GM12892 (cell line): ENCODE results near the gene RAB31.

Experiments
- DNase-seq: peaks from one replicate; pipeline ENCODE4 v3.0.0; 2011; ENCODE audit not compliant: insufficient read length
- FAIRE-seq: peaks from 2 replicates; lab custom pipeline; 2011; peaks lifted over from hg19 to GRCh38; lab: Jason Lieb, UNC
- POLR2A ChIP-seq: IDR thresholded peaks from 2 replicates; pipeline ENCODE4 v1.6.1; 2011; ENCODE audit warnings: low read depth, low read length, control low read depth
- POLR2AphosphoS5 ChIP-seq: IDR thresholded peaks from 2 replicates; pipeline ENCODE4 v1.6.1; 2011; ENCODE audit warnings: low read depth, low read length, control low read depth
- TAF1 ChIP-seq: IDR thresholded peaks from 2 replicates; pipeline ENCODE4 v1.6.1; 2011; ENCODE audit warnings: low read depth, mild to moderate bottlenecking, control low read depth, low read length, borderline replicate concordance

The RAB31 gene

DNA sequence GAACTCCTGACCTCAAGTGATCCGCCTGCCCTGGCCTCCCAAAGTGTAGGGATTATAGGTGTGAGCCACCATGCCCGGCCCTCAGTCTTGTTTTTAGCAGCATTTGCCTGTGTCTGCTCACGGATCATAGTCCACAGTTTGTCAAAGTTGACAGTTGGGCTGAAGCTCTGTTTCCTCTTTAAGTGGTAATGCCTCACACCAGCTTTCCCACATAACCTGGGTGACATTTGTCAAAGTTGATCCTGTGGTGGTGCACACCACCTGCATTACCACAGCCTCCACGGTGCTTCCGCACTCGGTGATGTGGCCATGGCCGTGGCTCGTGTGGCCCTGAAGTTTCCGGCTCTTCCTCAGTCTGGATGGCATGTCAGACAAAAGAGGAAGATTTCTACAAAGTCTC is 27.1 kb downstream of the RAB31 start:
- FAIRE-seq (no peak), DNase-seq (no peak)
- TF ChIP-seq TAF1: no peak
- no peak for TF ChIP-seq POLR2AphosphoS5
- no peak for TF ChIP-seq POLR2A

GRCh38 chr18:9735879-9736278 is 27.8 kb downstream of the RAB31 start:
- TF ChIP-seq POLR2AphosphoS5 (no peak), TAF1 (no peak), POLR2A (no peak)
- DNase-seq (no peak), FAIRE-seq (no peak)

DNA sequence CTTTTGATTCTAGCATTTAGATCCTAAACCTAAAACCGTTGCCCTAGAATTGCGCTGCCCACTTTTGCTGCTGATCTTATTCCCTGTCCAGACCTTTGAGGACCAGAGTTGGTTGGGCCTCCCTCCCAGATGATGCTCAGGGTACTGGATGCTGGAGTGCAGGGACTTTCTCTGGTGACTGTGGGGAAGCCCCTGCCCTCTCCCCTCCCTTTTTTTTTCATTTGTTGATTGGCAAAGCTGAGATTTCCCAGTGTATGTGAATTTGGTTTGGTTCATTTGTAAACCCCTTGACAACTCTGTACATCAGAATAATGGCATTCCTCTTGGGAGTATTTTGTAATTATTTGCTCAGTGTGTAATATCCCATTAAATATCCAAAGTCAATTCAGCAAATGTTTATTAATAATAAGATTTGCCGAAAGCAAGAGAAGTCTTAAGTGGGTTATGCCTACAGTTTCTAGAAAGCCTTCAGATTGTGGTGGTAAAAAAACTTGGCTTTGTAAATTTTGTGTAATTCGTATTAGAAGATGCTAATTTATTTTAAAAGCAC is 28.3 kb downstream of the RAB31 start:
- no peak for TF ChIP-seq POLR2A
- no peak for TF ChIP-seq POLR2AphosphoS5
- TF ChIP-seq TAF1: no peak
- no peak for FAIRE-seq
- no peak for DNase-seq

GRCh38 chr18:9737006-9737405 is 28.9 kb downstream of the RAB31 start:
- no peak for DNase-seq
- TF ChIP-seq TAF1 (no peak), POLR2AphosphoS5 (no peak), POLR2A (no peak)
- no peak for FAIRE-seq

DNA sequence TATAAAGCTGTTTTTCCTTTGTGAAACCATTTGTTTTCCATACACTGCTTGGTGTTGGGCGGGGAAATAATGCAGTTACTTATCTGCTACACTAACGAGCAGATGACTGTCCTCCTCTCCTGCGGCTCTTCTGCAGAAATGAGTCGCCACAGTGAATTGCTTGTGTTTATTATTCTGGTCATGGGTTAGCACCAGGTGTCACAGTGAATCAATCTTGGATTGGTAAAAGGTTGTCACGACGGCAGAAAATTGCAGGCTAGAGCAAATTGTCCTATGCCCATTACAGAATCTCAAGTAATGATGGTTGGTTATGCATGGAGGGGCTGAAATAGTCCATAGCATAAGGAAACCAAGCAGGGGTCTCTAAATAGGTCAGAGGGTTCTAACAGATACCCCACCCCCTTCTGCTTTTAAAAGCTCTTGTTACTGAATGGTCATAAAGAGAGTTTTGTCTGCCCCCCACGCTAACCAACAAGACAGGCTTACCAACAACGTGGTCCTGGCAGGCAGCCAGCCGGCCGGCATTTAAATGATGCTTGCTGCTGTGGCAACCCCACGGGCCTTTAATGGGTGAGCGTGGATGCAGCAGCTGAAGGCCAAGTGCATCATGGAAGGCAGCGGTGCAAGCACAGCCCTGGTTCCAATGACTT is 29.5 kb downstream of the RAB31 start:
- TF ChIP-seq TAF1 (no peak), POLR2A (no peak), POLR2AphosphoS5 (no peak)
- DNase-seq (no peak), FAIRE-seq (no peak)

DNA sequence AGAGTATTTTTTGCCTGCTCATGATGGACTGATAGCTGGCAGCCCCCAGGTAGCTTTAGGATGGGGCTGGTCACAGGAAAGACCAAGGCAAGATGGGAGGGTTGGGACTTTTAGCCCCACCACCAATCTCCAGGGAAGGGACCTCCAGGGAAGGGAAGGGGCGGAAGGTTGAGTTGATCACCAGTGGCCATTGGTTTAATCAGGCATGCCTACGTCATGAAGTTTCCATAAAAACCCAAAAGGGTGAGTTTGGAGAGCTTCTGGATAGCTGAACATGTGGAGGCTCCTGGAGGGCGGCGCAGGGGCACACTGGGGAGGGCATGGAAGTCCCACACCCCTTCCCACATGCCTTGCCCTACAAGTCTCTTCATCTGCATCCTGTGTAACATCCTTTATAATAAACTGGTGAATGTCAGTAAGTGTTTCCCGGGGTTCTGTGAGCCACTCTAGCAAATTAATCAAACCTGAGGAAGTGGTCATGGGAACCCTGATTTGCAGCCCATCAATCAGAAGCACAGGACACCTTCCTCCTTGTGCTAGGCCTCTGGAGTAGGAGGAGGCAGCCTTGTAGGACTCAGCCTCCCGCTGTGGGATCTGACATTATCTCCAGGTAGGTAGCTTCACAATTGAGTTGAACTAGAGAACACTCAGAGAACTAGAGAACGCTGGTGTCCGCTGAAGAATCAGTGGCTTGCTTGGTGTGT is 30.3 kb downstream of the RAB31 start:
- TF ChIP-seq POLR2A: no peak
- TF ChIP-seq POLR2AphosphoS5: no peak
- TF ChIP-seq TAF1: no peak
- no peak for FAIRE-seq
- DNase-seq: no peak

GRCh38 chr18:9739516-9739915 is 31.4 kb downstream of the RAB31 start:
- no peak for TF ChIP-seq POLR2AphosphoS5
- TF ChIP-seq POLR2A: no peak
- no peak for TF ChIP-seq TAF1
- DNase-seq (no peak), FAIRE-seq (no peak)

DNA sequence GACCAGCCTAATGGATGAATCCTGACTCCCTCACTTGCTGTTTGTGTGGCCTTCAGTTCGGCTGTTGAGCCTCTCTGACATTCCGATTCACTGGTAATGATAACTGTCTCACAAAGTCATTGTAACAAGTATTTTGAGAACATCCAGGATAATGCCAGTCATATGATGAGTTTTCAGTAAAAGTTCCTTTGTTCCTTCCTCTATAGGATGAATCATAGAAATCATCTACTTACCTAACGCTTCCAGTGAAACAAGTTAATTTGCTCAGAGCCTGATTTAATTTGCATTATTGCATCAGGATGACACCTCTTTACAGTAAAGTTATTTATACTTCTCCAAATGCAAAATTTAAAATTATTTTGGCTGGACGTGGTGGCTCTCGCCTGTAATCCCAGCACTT is 32.0 kb downstream of the RAB31 start:
- FAIRE-seq: no peak
- TF ChIP-seq TAF1 (no peak), POLR2A (no peak), POLR2AphosphoS5 (no peak)

DNA sequence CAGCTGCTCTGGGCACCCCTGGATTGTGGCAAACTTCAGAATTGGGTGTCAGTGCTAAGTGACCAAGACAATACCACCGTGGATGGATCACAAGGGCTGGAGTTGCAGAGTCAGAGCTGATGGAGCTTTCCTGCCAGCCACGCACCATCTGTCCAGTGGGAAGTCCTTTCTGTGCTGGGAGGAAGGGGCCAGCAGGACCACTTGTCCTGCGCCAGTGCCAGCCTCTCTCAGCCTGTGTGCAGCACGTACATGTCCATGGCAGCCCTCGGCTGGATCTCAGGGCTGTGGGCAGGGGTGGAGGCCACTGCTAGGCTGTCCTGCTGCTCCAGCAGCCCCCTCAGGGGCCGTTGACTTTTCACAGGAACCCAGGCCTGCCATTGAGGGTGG is 33.3 kb downstream of the RAB31 start:
- DNase-seq: no peak
- FAIRE-seq: no peak
- TF ChIP-seq POLR2AphosphoS5 (no peak), TAF1 (no peak), POLR2A (no peak)

More for the DNA sequence above, 32.0 kb downstream of the RAB31 start:
- no peak for DNase-seq

- DNase-seq: no peak
- TF ChIP-seq POLR2AphosphoS5 (no peak), POLR2A (no peak), TAF1 (no peak)
- FAIRE-seq: no peak
Observed at GRCh38 chr18:9741793-9742523, 33.9 kb downstream of the RAB31 start.

- DNase-seq (no peak), FAIRE-seq (no peak)
- TF ChIP-seq POLR2AphosphoS5: no peak
- no peak for TF ChIP-seq POLR2A
- no peak for TF ChIP-seq TAF1
Observed at GRCh38 chr18:9742524-9743131, 34.5 kb downstream of the RAB31 start.
